Right lobe of liver (tissue), 4 donors: ENCODE measurements around the gene NFASC.

Experiments
- CTCF ChIP-seq, 4 donors: fragments of 200-600 bp in 3 of 4; fragments of 450-650 bp in 1 of 4; IDR thresholded peaks; one replicate each; pipeline versions ENCODE4 v1.5.1 to v1.8.0; 2016 to 2022; ENCODE audit warnings: antibody characterized with exemption in 4 of 4, mild to moderate bottlenecking in 2 of 4
- POLR2A ChIP-seq: fragments of 450-650 bp; IDR thresholded peaks from one replicate; pipeline ENCODE4 v1.6.1; 2017; ENCODE audit warnings: antibody characterized with exemption, mild to moderate bottlenecking
- donor health status: DM: no; HTN: no; CAD: no.
- donor health status: DM: no; HTN: no; CAD: no.
- donor health status: DM: no; HTN: yes; CAD: no.

DNA sequence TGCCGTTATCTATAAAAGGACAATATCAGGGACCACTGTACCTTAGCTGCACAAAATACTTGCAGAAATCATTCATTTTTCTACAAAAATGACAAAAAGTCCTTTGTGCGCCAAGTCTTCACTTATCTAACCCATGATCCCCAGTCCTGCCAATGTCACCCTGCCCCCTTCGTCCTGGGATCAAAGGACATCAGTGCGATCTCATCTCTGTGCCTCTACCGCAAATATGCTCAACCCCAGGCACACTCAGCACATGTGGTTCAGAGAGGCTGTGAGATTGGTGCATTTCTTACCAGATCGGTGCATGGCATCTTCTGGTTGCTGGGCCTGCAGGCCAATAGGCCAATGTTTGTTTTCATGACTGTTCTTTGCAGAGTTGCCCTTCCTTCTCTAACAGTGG is 72.8 kb downstream of the NFASC start:
- TF ChIP-seq POLR2A (no peak), CTCF (IDR thresholded peaks at IDR 0.05) (no peak)
